ENCODE results near the gene KRTAP21-1. TPM values are rescaled to one million over a fixed set of nuclear protein-coding genes. Genes with fewer than 3 reads are reported as not detected.

KRTAP21-1 gene
- total RNA-seq, 4 donors from 2014 or later, result not detected

GRCh38 chr21:30719401-30719800, 35.8 kb downstream of the KRTAP21-1 start:
- no peak for ATAC-seq
- 84 to 91% methylated on average over 1 of the region's 1 CpG for WGBS, 2 donors (ENCODE audit: low coverage in 1 of 2)
- Histone ChIP-seq H3K4me1 (no peaks in the 10 kb centered on the region), H3K27me3 (no peaks in the 10 kb centered on the region), H3K9me3 (no peaks in the 10 kb centered on the region), H3K4me3 (no peak overlapping the region), H3K27ac (no peak overlapping the region), H3K36me3 (no peaks in the 10 kb centered on the region)
- TF ChIP-seq CTCF (IDR thresholded peaks at IDR 0.05), result no peak
- TF ChIP-seq POLR2A (IDR thresholded peaks at IDR 0.05), result no peak
- TF ChIP-seq EP300 (IDR thresholded peaks at IDR 0.05), result no peak
- no peak for TF ChIP-seq POLR2AphosphoS5 (IDR thresholded peaks at IDR 0.05)

GRCh38 chr21:30718239-30718909, 36.9 kb downstream of the KRTAP21-1 start, which contains the start of gene KRTAP21-3:
KRTAP21-3 (minus strand) TSS chr21:30718777; CDS start chr21:30718759, 18 bp downstream.
- Histone ChIP-seq H3K36me3 (no peaks in the 10 kb centered on the region), H3K27me3 (no peaks in the 10 kb centered on the region), H3K4me1 (no peaks in the 10 kb centered on the region), H3K4me3 (no peak within 1 kb of the TSS), H3K9me3 (no peaks in the 10 kb centered on the region), H3K27ac (no peak within 1 kb of the TSS)
- ATAC-seq, result no peak
- TF ChIP-seq CTCF (IDR thresholded peaks at IDR 0.05) (no peak), EP300 (IDR thresholded peaks at IDR 0.05) (no peak), POLR2AphosphoS5 (IDR thresholded peaks at IDR 0.05) (no peak), POLR2A (IDR thresholded peaks at IDR 0.05) (no peak)
- WGBS, 2 donors (ENCODE audit: low coverage in 1 of 2), result 62 to 77% methylated on average over 3 of the region's 3 CpGs

- 81 to 88% methylated on average over 2 of the region's 2 CpGs for WGBS, 2 donors (ENCODE audit: low coverage in 1 of 2)
- H3K9me3 ChIP-seq, result peaks cover 0 to 4% (median 0%) of the 10 kb centered on the region in 3 donors
- TF ChIP-seq POLR2A (IDR thresholded peaks at IDR 0.05) (no peak), POLR2AphosphoS5 (IDR thresholded peaks at IDR 0.05) (no peak), CTCF (IDR thresholded peaks at IDR 0.05) (no peak), EP300 (IDR thresholded peaks at IDR 0.05) (no peak)
- no peaks in the 10 kb centered on the region for H3K36me3 ChIP-seq
- H3K27me3 ChIP-seq, result no peaks in the 10 kb centered on the region
- no peak overlapping the region for H3K27ac ChIP-seq
- no peak for ATAC-seq
- no peaks in the 10 kb centered on the region for H3K4me1 ChIP-seq
- H3K4me3 ChIP-seq, result no peak overlapping the region
These were observed 38.1 kb downstream of the KRTAP21-1 start for GRCh38 chr21:30717105-30717504.

DNA sequence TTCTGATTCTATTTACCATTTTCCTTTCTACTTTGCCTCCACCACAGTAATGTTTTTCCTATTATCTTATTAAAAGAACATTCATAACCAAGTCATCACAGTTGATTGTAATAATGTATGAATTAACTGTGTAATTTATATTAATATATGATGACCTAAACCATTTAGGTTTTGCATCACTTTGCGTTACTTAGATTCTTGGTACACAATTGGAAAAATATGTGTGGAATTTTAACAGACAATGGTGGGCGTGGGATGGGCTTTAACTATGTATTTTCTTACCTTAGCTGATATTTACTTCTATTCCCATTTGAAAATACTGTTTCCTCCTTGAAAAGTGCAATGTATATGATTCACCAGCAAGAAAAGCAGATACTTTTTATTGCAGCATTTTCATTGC, 40.3 kb downstream of the KRTAP21-1 start:
- Histone ChIP-seq H3K27ac (no peak overlapping the region), H3K27me3 (no peaks in the 10 kb centered on the region), H3K9me3 (peaks cover 0 to 11% (median 0%) of the 10 kb centered on the region in 3 donors), H3K4me3 (no peak overlapping the region), H3K36me3 (no peaks in the 10 kb centered on the region), H3K4me1 (no peaks in the 10 kb centered on the region)
- WGBS, 2 donors (ENCODE audit: low coverage in 1 of 2), result 72 to 77% methylated on average over 2 of the region's 2 CpGs
- no peak for TF ChIP-seq CTCF (IDR thresholded peaks at IDR 0.05)
- TF ChIP-seq POLR2AphosphoS5 (IDR thresholded peaks at IDR 0.05), result no peak
- TF ChIP-seq EP300 (IDR thresholded peaks at IDR 0.05), result no peak
- no peak for TF ChIP-seq POLR2A (IDR thresholded peaks at IDR 0.05)
- ATAC-seq, result no peak

DNA sequence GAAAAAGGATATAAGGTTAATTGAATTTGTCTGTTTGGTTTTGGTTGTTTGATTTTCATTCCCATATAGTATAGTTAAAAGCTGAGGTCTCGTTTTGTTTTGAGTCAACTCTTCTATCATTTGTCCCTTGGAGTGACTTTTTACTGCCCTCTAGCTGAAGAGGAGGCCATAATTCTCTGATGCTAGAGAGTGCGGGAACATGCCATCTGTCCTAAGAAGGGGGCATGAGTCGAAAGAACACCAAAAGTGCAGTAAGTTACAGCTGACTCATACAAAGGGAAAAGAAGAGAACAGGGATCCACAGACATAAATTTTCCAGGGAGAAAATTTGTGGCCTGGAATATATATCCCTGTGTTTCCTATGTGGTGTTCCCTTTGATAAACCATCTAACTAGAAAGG, 40.8 kb downstream of the KRTAP21-1 start:
- Histone ChIP-seq H3K27me3 (no peaks in the 10 kb centered on the region), H3K4me1 (no peaks in the 10 kb centered on the region), H3K36me3 (no peaks in the 10 kb centered on the region), H3K4me3 (no peak overlapping the region), H3K9me3 (peaks cover 0 to 11% (median 0%) of the 10 kb centered on the region in 3 donors), H3K27ac (no peak overlapping the region)
- no peak for ATAC-seq
- 40 to 61% methylated on average over 1 to 3 of the region's 3 CpGs for WGBS, 2 donors (ENCODE audit: low coverage in 1 of 2)
- no peak for TF ChIP-seq EP300 (IDR thresholded peaks at IDR 0.05)
- no peak for TF ChIP-seq POLR2A (IDR thresholded peaks at IDR 0.05)
- no peak for TF ChIP-seq CTCF (IDR thresholded peaks at IDR 0.05)
- no peak for TF ChIP-seq POLR2AphosphoS5 (IDR thresholded peaks at IDR 0.05)

All from gastroesophageal sphincter (tissue), 4 donors.